NCI-H1092 treated with DMSO at 0.1 percent for 48 hours (cell line): ENCODE data around the gene AQP1.

ENCODE experiments used
- DNase-seq: peaks from one replicate; lab custom pipeline; 2025; lab: John Stamatoyannopoulos, UW

Gene AQP1

DNA sequence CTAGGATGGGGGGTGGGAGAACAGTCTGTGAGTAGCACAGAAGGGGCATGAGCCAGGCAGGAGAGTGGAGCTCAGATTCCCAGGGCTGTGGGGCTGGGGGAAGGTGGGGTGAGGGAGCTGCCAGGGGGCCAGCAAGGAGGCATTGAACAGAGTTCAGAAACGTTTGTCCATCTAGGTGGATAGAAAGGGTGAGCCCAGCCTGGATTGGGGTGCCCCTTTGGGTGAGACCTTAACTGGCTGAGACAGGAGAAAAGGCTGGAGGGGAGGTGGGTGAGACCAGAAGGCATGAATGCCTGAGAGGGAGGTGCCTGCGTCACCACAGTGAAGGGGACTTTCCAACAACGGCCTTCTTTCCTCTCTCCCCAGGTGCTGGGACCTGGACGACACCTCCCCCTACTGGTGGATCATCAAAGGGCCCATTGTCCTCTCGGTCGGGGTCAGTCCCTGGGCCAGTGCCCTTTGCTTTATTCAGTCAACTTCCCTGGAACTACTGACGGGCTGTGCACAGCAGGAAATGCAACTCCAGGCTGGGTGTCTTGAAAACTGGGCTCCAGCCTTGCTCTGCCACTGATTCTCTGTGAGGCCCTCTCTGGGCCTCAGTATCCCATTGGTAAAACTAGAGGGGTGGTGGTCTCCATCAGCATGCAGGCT is 63.1 kb downstream of the AQP1 start:
- DNase-seq = peak; percentile 21
